IPS-18c (cell line): ENCODE results near the gene MNAT1.
"Not testable (repeated sequence)": the region's sequence is repeated elsewhere in the genome, so short reads cannot be mapped to it uniquely, and the experiment has no call there.

Source experiments
- H3K4me3 ChIP-seq: 2 replicates; pipeline ENCODE4 v1.7.0; 2013; ENCODE audit warnings: low read depth, mild to moderate bottlenecking, low read length, moderate library complexity; ENCODE audit not compliant: insufficient read depth
- H3K9me3 ChIP-seq: one replicate; pipeline ENCODE4 v1.6.1; 2013; ENCODE audit warnings: mild to moderate bottlenecking, low read length, moderate library complexity; ENCODE audit not compliant: control insufficient read depth, insufficient read depth

MNAT1 gene

GRCh38 chr14:60845523-60845922 lies 111.0 kb downstream of the MNAT1 start:
- Histone ChIP-seq H3K9me3 (no peaks in the 10 kb centered on the region), H3K4me3 (no peak overlapping the region)

- no peak overlapping the region for H3K4me3 ChIP-seq
These were observed 113.5 kb downstream of the MNAT1 start for GRCh38 chr14:60848066-60848465.

GRCh38 chr14:60851692-60852091 lies 117.1 kb downstream of the MNAT1 start:
- H3K9me3 ChIP-seq, H3K4me3 ChIP-seq: not testable (repeated sequence)

More at GRCh38 chr14:60848066-60848465, 113.5 kb downstream of the MNAT1 start:
- H3K9me3 ChIP-seq, result no peaks in the 10 kb centered on the region

GRCh38 chr14:60856111-60856510 lies 121.5 kb downstream of the MNAT1 start:
- H3K9me3 ChIP-seq, result no peaks in the 10 kb centered on the region
- H3K4me3 ChIP-seq, result no peak overlapping the region

- Histone ChIP-seq H3K4me3 (no peak overlapping the region), H3K9me3 (no peaks in the 10 kb centered on the region)
These were observed 125.0 kb downstream of the MNAT1 start for GRCh38 chr14:60859525-60859924.

GRCh38 chr14:60861545-60862140 lies 127.1 kb downstream of the MNAT1 start:
- Histone ChIP-seq H3K9me3 (no peaks in the 10 kb centered on the region), H3K4me3 (no peak overlapping the region)

GRCh38 chr14:60862283-60862682 lies 127.7 kb downstream of the MNAT1 start:
- H3K4me3 ChIP-seq, result no peak overlapping the region
- no peaks in the 10 kb centered on the region for H3K9me3 ChIP-seq

- no peaks in the 10 kb centered on the region for H3K9me3 ChIP-seq
- H3K4me3 ChIP-seq, result no peak overlapping the region
These were observed 128.7 kb downstream of the MNAT1 start for GRCh38 chr14:60863249-60863648.

- Histone ChIP-seq H3K9me3 (no peaks in the 10 kb centered on the region), H3K4me3 (no peak overlapping the region)
These were observed 131.0 kb downstream of the MNAT1 start for GRCh38 chr14:60865378-60866127.

GRCh38 chr14:60867503-60868172 lies 133.1 kb downstream of the MNAT1 start:
- H3K9me3 ChIP-seq, result no peaks in the 10 kb centered on the region
- H3K4me3 ChIP-seq, result no peak overlapping the region

- no peak overlapping the region for H3K4me3 ChIP-seq
- no peaks in the 10 kb centered on the region for H3K9me3 ChIP-seq
These were observed 143.6 kb downstream of the MNAT1 start for GRCh38 chr14:60878121-60878520.

- no peaks in the 10 kb centered on the region for H3K9me3 ChIP-seq
- H3K4me3 ChIP-seq, result no peak overlapping the region
These were observed 144.0 kb downstream of the MNAT1 start for GRCh38 chr14:60878536-60878935.

- H3K4me3 ChIP-seq, result no peak overlapping the region
These were observed 147.7 kb downstream of the MNAT1 start for GRCh38 chr14:60882219-60882618.

GRCh38 chr14:60884134-60884533 lies 149.6 kb downstream of the MNAT1 start:
- no peaks in the 10 kb centered on the region for H3K9me3 ChIP-seq
- H3K4me3 ChIP-seq, result no peak overlapping the region

More at GRCh38 chr14:60882219-60882618, 147.7 kb downstream of the MNAT1 start:
- H3K9me3 ChIP-seq, result no peaks in the 10 kb centered on the region

- not testable (repeated sequence) for H3K9me3 ChIP-seq, H3K4me3 ChIP-seq
These were observed 156.1 kb downstream of the MNAT1 start for GRCh38 chr14:60890636-60891035.

- Histone ChIP-seq H3K4me3 (no peak overlapping the region), H3K9me3 (no peaks in the 10 kb centered on the region)
These were observed 159.3 kb downstream of the MNAT1 start for GRCh38 chr14:60893911-60894310.

GRCh38 chr14:60904381-60904780 lies 169.8 kb downstream of the MNAT1 start:
- no peaks in the 10 kb centered on the region for H3K9me3 ChIP-seq
- H3K4me3 ChIP-seq, result no peak overlapping the region

GRCh38 chr14:60905923-60906322 lies 171.4 kb downstream of the MNAT1 start:
- Histone ChIP-seq H3K9me3 (no peaks in the 10 kb centered on the region), H3K4me3 (no peak overlapping the region)
